HT-29 (cell line): ENCODE measurements around the gene HOXA3. TPM values are rescaled to one million over a fixed set of nuclear protein-coding genes. Genes with fewer than 3 reads are reported as not detected.

ENCODE experiments used
- DNase-seq: peaks from one replicate; pipeline ENCODE4 v3.0.0-alpha.2; 2015; ENCODE audit warnings: low spot score
- total RNA-seq: library from RNA; depleted of rRNA; stranded (reverse); fragments of >200 nt; shearing (Covaris generic); gene quantifications from 2 replicates; pipeline ENCODE4 v1.2.3, GENCODE V29; 2014

HOXA3 gene
- total RNA-seq, 1 experiment from 2014 or later, result 27.8 TPM

GRCh38 chr7:27131390-27131819 is 21.0 kb downstream of the HOXA3 start:
- DNase-seq, result no peak

GRCh38 chr7:27130540-27131389 is 21.6 kb downstream of the HOXA3 start, which contains the start of gene HOXA4:
TSS of gene HOXA4 (minus strand) at chr7:27130757. CDS start at chr7:27130733, 24 bp downstream.
- peak; percentile 83 for DNase-seq

- DNase-seq, result no peak
Observed at GRCh38 chr7:27129729-27130539, 22.4 kb downstream of the HOXA3 start.

DNA sequence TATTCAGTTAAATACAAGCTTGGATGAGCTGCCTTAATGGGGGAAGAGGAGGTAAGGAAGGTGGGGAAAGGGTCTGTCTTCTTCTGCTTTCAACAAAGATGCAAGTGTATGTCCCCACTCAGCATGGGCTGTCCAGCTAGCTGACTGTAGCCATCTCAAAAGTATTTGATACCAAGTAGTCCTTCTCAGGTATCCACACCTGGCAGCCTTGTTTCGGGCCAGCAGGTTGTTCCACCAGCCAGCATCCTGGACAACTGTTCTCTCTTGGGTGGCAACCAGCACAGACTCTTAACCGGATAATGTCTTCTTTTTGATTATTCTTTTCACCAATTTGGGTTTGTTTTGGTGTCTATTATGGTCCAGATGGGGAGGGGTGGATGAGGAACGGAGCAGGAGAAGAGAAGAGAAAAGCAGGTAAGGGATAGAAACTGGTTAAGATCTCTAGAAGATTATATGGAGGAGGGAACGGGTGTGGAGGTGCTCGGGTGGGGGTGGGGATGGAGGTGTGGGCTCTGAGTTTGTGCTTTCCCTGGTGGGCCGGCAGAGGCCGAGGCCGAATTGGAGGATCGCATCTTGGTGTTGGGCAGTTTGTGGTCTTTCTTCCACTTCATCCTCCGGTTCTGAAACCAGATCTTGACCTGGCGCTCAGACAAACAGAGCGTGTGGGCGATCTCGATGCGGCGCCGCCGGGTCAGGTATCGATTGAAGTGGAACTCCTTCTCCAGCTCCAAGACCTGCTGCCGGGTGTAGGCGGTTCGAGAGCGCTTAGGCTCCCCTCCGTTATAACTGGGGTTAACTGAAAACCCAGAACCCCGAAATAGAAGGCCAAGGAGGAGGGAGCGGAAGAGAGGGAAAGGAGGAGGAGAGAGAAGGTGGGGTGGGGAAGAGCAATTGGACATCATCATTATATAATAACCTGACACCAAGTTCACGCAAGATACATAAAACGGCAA is 23.3 kb downstream of the HOXA3 start:
- no peak for DNase-seq

DNA sequence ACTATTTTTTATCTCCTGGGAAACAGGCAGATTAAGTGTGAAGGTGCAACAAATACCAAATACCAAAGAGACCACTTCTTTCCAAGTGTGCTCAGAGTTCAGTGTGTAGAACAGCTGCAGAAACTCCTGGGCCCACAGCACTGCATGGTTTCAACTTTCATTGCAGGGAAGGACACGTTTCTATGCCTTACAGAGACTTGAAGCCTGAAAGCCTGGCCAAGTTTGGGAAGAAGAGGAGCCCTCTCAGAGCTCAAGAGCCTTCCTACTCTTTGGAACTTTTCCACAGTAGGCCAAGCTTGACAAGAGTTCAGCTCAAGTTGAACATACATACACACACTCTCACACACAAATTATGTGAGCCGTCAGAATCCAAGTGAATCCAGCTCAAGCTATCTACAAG is 24.3 kb downstream of the HOXA3 start:
- no peak for DNase-seq

- DNase-seq, result no peak
Observed at GRCh38 chr7:27126596-27127327, 25.6 kb downstream of the HOXA3 start.

DNA sequence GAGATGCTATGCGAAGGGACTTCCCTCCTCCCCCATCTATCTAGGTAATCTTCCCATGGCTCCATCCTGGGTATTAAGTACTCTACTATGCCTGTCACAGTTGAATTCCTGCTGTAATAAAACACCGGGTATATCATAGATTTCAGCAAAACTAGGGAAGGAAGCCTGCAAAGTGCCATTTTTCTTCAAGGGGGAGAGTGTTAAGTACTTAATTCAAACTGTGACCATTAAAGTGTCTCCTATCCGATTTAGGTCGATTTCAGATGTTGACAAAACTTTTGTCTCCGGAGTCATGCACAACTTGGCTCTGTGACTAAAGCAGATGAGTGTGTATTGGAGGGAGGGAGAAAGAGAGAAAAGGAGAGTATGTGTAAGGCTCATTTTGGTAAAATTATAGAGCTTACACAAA is 26.4 kb downstream of the HOXA3 start:
- DNase-seq, result no peak

DNA sequence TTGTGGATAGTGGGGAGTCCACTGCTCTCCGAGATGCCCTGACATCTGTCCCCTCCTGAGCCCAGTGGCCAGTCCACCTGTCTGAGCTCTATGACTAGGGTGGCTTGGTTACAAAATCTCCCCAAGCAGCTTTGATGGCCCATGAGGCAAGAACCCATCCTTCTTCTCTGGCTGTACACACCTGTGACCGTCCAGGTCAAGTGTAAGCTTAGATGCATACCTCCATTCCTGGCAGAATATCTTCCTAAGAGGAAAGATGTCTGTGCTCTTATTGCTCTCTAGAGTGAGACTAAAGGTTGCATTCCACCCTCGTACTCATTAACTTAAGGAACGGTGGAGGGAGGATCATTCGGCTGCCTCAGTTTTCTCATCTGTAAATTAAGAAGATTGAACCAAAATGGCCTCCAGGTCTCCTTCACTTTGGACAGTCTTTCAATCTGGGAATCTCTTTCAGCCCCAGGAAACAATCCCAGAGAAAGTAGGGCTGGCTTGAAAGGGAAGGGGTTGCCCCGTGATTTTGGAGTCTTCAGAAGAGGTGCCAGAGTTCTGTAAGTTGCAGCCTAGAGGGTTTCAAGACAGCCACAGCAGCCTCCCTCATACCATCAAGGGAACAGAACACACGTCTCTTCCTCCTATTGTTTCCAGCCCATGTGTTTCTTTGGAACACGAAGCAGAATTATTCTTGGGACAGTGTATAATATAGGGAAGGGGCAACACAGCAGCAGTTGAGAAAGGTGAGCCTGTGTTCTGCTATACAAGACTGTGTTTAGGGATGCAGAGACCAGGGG is 27.3 kb downstream of the HOXA3 start:
- no peak for DNase-seq

- no peak for DNase-seq
Observed at GRCh38 chr7:27124096-27124901, 28.1 kb downstream of the HOXA3 start.

- DNase-seq, result no peak
Observed at GRCh38 chr7:27123477-27124053, 28.8 kb downstream of the HOXA3 start.

GRCh38 chr7:27123007-27123476 is 29.3 kb downstream of the HOXA3 start:
- DNase-seq, result peak; percentile 72

DNA sequence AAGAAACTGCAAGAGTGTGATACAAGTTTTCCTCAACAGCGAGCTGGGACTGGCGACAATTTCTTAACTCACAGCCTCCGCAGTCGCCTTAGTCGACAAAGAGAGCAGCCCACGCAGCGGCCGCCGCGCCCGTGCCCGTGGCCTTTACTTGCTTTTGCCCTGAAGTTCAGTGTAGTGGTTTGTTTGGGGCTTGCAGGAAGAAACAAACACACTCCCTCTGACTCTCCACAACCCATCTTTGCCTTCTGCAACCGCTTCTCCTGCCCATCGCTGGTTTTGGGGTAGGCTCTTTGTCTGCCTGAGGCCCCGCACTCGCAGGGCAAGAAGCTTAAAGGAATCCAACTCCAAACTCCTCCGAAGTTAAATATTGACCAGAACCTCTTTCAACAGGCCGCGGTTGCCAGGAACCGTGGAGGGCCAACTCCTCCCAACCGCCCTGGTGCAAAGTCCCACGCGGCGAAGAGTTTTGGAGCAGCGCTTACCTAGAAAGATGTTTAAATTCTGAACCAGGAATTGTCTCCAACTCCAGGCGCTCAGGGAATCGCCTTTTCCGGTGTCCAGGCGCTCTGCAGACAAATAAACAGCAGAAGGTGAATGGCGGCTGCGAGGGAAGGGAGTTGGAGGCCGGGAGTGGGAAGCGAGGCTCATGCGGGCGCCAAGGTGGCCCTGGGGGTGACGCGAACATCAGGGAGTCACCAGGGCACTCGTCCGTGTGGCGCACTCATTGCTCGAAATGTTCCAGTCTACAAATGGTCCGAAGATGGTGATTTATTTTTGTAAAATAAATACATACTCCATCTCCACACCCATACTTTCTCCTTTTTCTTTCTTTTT is 30.1 kb downstream of the HOXA3 start:
- DNase-seq, result peak; percentile 94

DNA sequence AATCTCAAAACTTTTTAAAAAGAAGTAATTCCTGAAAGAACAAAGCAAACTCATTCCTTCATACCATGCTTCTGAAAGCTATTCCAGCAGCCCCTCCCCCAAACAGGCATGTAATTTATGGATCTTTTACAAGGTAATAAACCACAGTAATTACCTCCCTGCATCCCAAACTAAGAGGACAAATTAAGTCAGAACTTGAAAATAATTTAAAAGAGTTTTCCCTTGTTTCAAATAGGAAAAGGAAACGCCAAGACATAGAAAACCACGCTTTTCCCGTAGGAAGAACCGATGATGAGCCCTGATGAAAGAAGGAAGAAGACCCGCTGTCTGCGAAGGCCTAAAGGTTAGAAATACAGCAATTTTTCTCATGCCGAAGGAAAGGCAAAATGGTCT is 30.7 kb downstream of the HOXA3 start:
- no peak for DNase-seq

- DNase-seq, result no peak
Observed at GRCh38 chr7:27119412-27119911, 32.9 kb downstream of the HOXA3 start.

DNA sequence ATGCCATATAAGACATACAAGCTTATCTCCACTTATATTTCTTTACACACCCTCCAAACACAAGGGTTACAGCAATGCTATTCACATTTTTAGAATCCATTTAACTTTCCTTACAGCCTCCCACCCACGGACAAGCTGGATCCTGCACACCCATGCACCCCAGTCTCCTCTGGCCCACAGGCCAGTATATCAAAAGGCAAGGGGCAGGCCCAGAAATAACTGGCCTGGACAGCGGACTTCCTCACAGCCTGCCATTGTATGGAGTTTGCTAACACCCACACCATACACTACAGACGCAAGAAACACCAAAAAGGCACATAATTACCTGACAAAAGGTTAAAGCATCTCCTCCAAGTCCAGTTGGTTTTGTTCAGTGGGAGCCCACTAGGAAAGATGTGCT is 33.8 kb downstream of the HOXA3 start:
- DNase-seq, result no peak

DNA sequence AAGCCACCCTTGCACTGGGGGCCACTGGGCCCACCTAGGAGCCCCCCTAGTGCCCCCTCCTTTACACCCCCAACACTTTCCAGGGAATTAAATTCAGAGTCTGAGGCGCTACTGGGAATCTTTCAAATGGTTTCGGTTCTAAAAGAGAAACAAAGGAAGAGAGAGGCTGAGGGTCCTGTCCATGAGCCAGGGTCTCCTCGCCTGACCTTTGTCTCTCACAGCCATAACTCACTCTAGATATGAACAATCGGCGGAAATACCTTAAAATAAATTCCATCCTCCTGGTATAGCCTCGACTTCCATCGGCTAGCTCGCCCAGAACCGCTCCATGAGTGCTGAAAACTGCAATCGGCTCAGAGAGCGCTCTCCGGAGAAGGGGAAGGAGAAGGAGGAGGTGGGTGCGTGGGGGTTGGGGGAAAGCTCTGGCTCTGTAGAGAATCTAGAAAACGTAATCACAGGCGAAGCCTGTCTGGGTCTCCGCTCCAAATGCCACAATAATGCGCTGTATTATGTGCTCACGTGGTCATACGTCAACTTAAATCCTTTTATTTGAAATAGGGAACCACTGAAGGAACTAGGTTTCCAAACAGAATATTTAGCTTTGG is 34.4 kb downstream of the HOXA3 start:
- no peak for DNase-seq
